GM23248 (cell line): ENCODE results near the gene GCH1.

Experiments used
- EZH2 ChIP-seq: fragments of 200-600 bp; sonication (generic); IDR thresholded peaks from 2 replicates; pipeline ENCODE4 v1.6.1; 2018; ENCODE audit warnings: antibody characterized with exemption, mild to moderate bottlenecking; ENCODE audit not compliant: insufficient read depth, poor library complexity, severe bottlenecking
- EZH2phosphoT487 ChIP-seq: fragments of 200-600 bp; sonication (generic); IDR thresholded peaks from 2 replicates; pipeline ENCODE4 v1.6.1; 2018; ENCODE audit warnings: antibody characterized with exemption, moderate library complexity, mild to moderate bottlenecking, low read depth; ENCODE audit not compliant: insufficient read depth

GRCh38 chr14:54840336-54840735, 62.3 kb downstream of the GCH1 start:
- TF ChIP-seq EZH2: no peak
- no peak for TF ChIP-seq EZH2phosphoT487
